RPMI7951 (cell line): ENCODE measurements around the gene MBD3. TPM values are rescaled to one million over a fixed set of nuclear protein-coding genes. Genes with fewer than 3 reads are reported as not detected.

Source experiments
- DNase-seq: peaks from one replicate; pipeline ENCODE4 v3.0.0-alpha.2; 2012; ENCODE audit warnings: low read depth
- total RNA-seq: library from RNA; depleted of rRNA; stranded (reverse); fragments of >200 nt; shearing (Covaris generic); gene quantifications from 2 replicates; pipeline ENCODE4 v1.2.3, GENCODE V29; 2014

Gene MBD3
- total RNA-seq, 1 experiment from 2014 or later = 55.2 TPM

GRCh38 chr19:1619094-1619439 lies 26.4 kb upstream of the MBD3 start:
- no peak for DNase-seq

GRCh38 chr19:1618157-1619093 lies 25.8 kb upstream of the MBD3 start:
- DNase-seq = peak; percentile 11

- no peak for DNase-seq
Observed at GRCh38 chr19:1616875-1617274, 24.2 kb upstream of the MBD3 start.

GRCh38 chr19:1616396-1616795 lies 23.7 kb upstream of the MBD3 start:
- no peak for DNase-seq

- no peak for DNase-seq
Observed at GRCh38 chr19:1615156-1615765, 22.6 kb upstream of the MBD3 start.

GRCh38 chr19:1613808-1614570 lies 21.3 kb upstream of the MBD3 start:
- no peak for DNase-seq

GRCh38 chr19:1613146-1613545 lies 20.5 kb upstream of the MBD3 start:
- no peak for DNase-seq

GRCh38 chr19:1612114-1613086 lies 19.7 kb upstream of the MBD3 start:
- no peak for DNase-seq

GRCh38 chr19:1611353-1611752 lies 18.7 kb upstream of the MBD3 start:
- DNase-seq = no peak

- no peak for DNase-seq
Observed at GRCh38 chr19:1610579-1610978, 17.9 kb upstream of the MBD3 start.

- no peak for DNase-seq
Observed at GRCh38 chr19:1609680-1610474, 17.2 kb upstream of the MBD3 start.

GRCh38 chr19:1609103-1609396 lies 16.4 kb upstream of the MBD3 start:
- no peak for DNase-seq

- DNase-seq = peak; percentile 27
Observed at GRCh38 chr19:1608359-1609102, 15.9 kb upstream of the MBD3 start.

- DNase-seq = no peak
Observed at GRCh38 chr19:1606138-1606651, 13.5 kb upstream of the MBD3 start.

- DNase-seq = peak; percentile 95
Observed at GRCh38 chr19:1605236-1606137, 12.8 kb upstream of the MBD3 start, which contains the start of gene UQCR11. Gene UQCR11 (minus strand): TSS chr19:1605462. CDS start chr19:1605409, 53 bp downstream.

- DNase-seq = no peak
Observed at GRCh38 chr19:1602091-1602707, 9.5 kb upstream of the MBD3 start.

GRCh38 chr19:1601613-1602064 lies 9.0 kb upstream of the MBD3 start:
- no peak for DNase-seq

GRCh38 chr19:1599460-1599846 lies 6.8 kb upstream of the MBD3 start:
- no peak for DNase-seq
